Measurements from ENCODE around the gene PLOD3. TPM values are rescaled to one million over a fixed set of nuclear protein-coding genes. Genes with fewer than 3 reads are reported as not detected.

PLOD3 gene
- total and polyA plus RNA-seq, 2 donors, result 7.1 to 32.0 TPM

DNA sequence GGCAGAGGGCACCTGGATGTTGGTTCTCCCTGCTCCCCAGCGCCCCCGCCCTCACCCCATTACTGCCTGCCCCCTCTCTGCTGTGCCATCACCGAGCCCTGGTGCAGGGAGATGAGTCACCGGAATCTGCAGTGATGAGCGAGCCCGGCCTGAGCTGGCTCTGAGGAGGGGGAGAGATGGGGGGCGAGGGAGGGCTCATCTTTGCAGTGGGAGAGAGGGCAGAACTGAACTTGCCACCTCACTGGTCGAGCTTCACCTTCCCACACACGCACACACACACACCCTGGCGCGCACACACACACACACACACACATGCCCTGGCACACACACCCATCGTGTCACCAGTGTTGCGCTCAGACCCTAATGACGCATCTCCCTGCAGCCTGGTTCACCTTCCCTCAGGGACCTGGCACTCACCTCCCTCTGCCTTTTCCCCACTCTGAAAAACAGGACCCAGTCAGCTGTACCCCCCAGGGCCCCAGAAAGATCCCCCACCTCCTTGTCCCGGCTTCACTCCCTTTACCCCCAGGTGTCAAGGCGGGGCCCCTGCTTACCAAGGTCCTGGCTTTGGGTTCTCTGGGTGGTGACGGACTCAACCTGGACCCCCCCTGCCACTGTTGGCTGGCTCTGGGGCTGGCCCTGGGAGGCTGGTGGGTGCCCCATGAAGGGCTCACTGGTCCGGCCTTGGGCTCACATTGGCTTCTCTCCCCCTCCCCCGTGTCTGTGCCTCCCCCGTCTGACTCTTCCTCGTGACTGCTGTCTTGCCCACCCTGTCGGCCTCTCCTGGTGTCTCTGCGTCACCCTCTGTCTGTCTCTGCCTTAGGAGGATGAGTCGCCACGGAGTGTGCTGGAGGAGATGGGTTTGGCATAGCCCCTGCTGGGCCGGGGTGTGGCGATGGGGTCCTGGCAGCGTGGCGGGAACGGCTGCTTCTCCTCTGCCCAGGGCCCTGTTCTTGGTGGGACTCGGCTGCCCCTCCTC lies 57.4 kb downstream of the PLOD3 start:
- H3K27me3 ChIP-seq (ENCODE audit: control insufficient read depth in 2 of 2, insufficient read depth in 1 of 2, low read length in 1 of 2), result peaks cover 35 to 49% of the 10 kb centered on the region in 2 donors
- DNase-seq (ENCODE audit: low read depth in 6 of 9, low spot score in 9 of 9), result no peak
- peaks cover 4 to 19% of the 10 kb centered on the region in 2 donors for H3K36me3 ChIP-seq (ENCODE audit: control insufficient read depth in 2 of 2, insufficient read depth in 2 of 2, low read length in 1 of 2)
- no peak overlapping the region for H3K4me3 ChIP-seq (ENCODE audit: low read length in 2 of 2)
- H3K4me1 ChIP-seq (ENCODE audit: control insufficient read depth in 2 of 2, insufficient read depth in 2 of 2, low read length in 2 of 2), result peaks cover 18 to 24% of the 10 kb centered on the region in 2 donors
- WGBS, result 87% methylated on average over 31 of the region's 31 CpGs
- peaks cover 0 to 7% of the 10 kb centered on the region in 2 donors for H3K9me3 ChIP-seq (ENCODE audit: control insufficient read depth in 2 of 2, insufficient read depth in 1 of 2, low read length in 1 of 2)
- no peak overlapping the region for H3K27ac ChIP-seq (ENCODE audit: low read depth in 1 of 2, low read length in 1 of 2)

GRCh38 chr7:101156866-101157589 lies 60.4 kb downstream of the PLOD3 start:
- Histone ChIP-seq H3K4me3 (ENCODE audit: low read length in 2 of 2) (no peak overlapping the region), H3K27me3 (ENCODE audit: control insufficient read depth in 2 of 2, insufficient read depth in 1 of 2, low read length in 1 of 2) (peaks cover 5 to 25% of the 10 kb centered on the region in 2 donors), H3K4me1 (ENCODE audit: control insufficient read depth in 2 of 2, insufficient read depth in 2 of 2, low read length in 2 of 2) (peaks cover 14 to 15% of the 10 kb centered on the region in 2 donors), H3K27ac (ENCODE audit: low read depth in 1 of 2, low read length in 1 of 2) (no peak overlapping the region), H3K9me3 (ENCODE audit: control insufficient read depth in 2 of 2, insufficient read depth in 1 of 2, low read length in 1 of 2) (peaks cover 0 to 5% of the 10 kb centered on the region in 2 donors), H3K36me3 (ENCODE audit: control insufficient read depth in 2 of 2, insufficient read depth in 2 of 2, low read length in 1 of 2) (peaks cover 4 to 19% of the 10 kb centered on the region in 2 donors)
- no peak for DNase-seq (ENCODE audit: low read depth in 6 of 9, low spot score in 9 of 9)
- 97% methylated on average over 14 of the region's 14 CpGs for WGBS

GRCh38 chr7:101156277-101156676 lies 61.1 kb downstream of the PLOD3 start:
- H3K36me3 ChIP-seq (ENCODE audit: control insufficient read depth in 2 of 2, insufficient read depth in 2 of 2, low read length in 1 of 2), result peaks cover 4 to 19% of the 10 kb centered on the region in 2 donors

More at GRCh38 chr7:101156277-101156676, 61.1 kb downstream of the PLOD3 start:
- Histone ChIP-seq H3K4me1 (ENCODE audit: control insufficient read depth in 2 of 2, insufficient read depth in 2 of 2, low read length in 2 of 2) (peaks cover 14 to 15% of the 10 kb centered on the region in 2 donors), H3K27me3 (ENCODE audit: control insufficient read depth in 2 of 2, insufficient read depth in 1 of 2, low read length in 1 of 2) (peaks cover 3 to 18% of the 10 kb centered on the region in 2 donors), H3K27ac (ENCODE audit: low read depth in 1 of 2, low read length in 1 of 2) (no peak overlapping the region), H3K9me3 (ENCODE audit: control insufficient read depth in 2 of 2, insufficient read depth in 1 of 2, low read length in 1 of 2) (peaks cover 0 to 5% of the 10 kb centered on the region in 2 donors), H3K4me3 (ENCODE audit: low read length in 2 of 2) (no peak overlapping the region)
- DNase-seq (ENCODE audit: low read depth in 6 of 9, low spot score in 9 of 9), result no peak
- 94% methylated on average over 6 of the region's 6 CpGs for WGBS

Other genes with a start within 250 kb of the PLOD3 start
- 0.57 TPM for gene MUC12, start 248.0 kb downstream of the PLOD3 start, total RNA-seq
- gene MUC12, start 248.0 kb downstream of the PLOD3 start, polyA plus RNA-seq, result 1.4 TPM
- gene MUC17, start 197.5 kb downstream of the PLOD3 start, total RNA-seq, result under 0.01 TPM
- under 0.01 TPM for gene MUC17, start 197.5 kb downstream of the PLOD3 start, polyA plus RNA-seq
- gene TRIM56, start 132.1 kb downstream of the PLOD3 start, total RNA-seq, result 6.9 TPM
- gene TRIM56, start 132.1 kb downstream of the PLOD3 start, polyA plus RNA-seq, result 12.8 TPM
- 2.1 TPM for gene SERPINE1, start 90.5 kb downstream of the PLOD3 start, total RNA-seq
- 7.3 TPM for gene SERPINE1, start 90.5 kb downstream of the PLOD3 start, polyA plus RNA-seq
- 27.9 TPM for gene AP1S1, start 63.1 kb downstream of the PLOD3 start, total RNA-seq
- 48.5 TPM for gene AP1S1, start 63.1 kb downstream of the PLOD3 start, polyA plus RNA-seq
- 0.05 TPM for gene VGF, start 52.0 kb downstream of the PLOD3 start, total RNA-seq
- 0.52 TPM for gene VGF, start 52.0 kb downstream of the PLOD3 start, polyA plus RNA-seq
- gene NAT16, start 37.3 kb downstream of the PLOD3 start, total RNA-seq, result not detected
- not detected for gene NAT16, start 37.3 kb downstream of the PLOD3 start, polyA plus RNA-seq
- gene MOGAT3, start 16.5 kb downstream of the PLOD3 start, total RNA-seq, result not detected
- gene MOGAT3, start 16.5 kb downstream of the PLOD3 start, polyA plus RNA-seq, result 0.11 TPM
- 68.3 TPM for gene ZNHIT1, start 584 bp upstream of the PLOD3 start, total RNA-seq
- gene ZNHIT1, start 584 bp upstream of the PLOD3 start, polyA plus RNA-seq, result 103 TPM
- gene CLDN15, start 20.2 kb upstream of the PLOD3 start, total RNA-seq, result 4.6 TPM
- 34.2 TPM for gene CLDN15, start 20.2 kb upstream of the PLOD3 start, polyA plus RNA-seq
- gene FIS1, start 27.5 kb upstream of the PLOD3 start, total RNA-seq, result 188 TPM
- 148 TPM for gene FIS1, start 27.5 kb upstream of the PLOD3 start, polyA plus RNA-seq
- 17.8 TPM for gene IFT22, start 104.2 kb upstream of the PLOD3 start, total RNA-seq
- 19.7 TPM for gene IFT22, start 104.2 kb upstream of the PLOD3 start, polyA plus RNA-seq
- 3.0 TPM for gene COL26A1, start 145.3 kb upstream of the PLOD3 start, total RNA-seq
- gene COL26A1, start 145.3 kb upstream of the PLOD3 start, polyA plus RNA-seq, result 0.41 TPM